Heart right ventricle (tissue), 16 donors: ENCODE measurements around the gene NRTN. TPM values are rescaled to one million over a fixed set of nuclear protein-coding genes. Genes with fewer than 3 reads are reported as not detected.

Source experiments
- ATAC-seq, 8 donors: fragments of 200-7000 bp; cut with Tn5 transposase; one replicate each; pipeline ENCODE4 v1.9.1; 2020; ENCODE audit warnings: mild to moderate bottlenecking in 8 of 8, moderate library complexity in 8 of 8, moderate number of reproducible peaks in 1 of 8
- DNase-seq, 2 donors: peaks; one replicate each; pipeline ENCODE4 v3.0.0-alpha.2; 2020
- H3K27ac ChIP-seq, 10 donors: fragments of 200-600 bp; sonication (generic) in 2 of 10; one replicate each; pipeline versions ENCODE4 v1.5.0 to v1.8.0; 2020 to 2022; ENCODE audit warnings: mild to moderate bottlenecking in 3 of 10
- H3K27me3 ChIP-seq, 7 donors: fragments of 200-600 bp; one replicate each; pipeline ENCODE4 v1.8.0; 2021 to 2022; ENCODE audit warnings: mild to moderate bottlenecking in 2 of 7
- H3K36me3 ChIP-seq, 9 donors: fragments of 200-600 bp; sonication (generic) in 1 of 9; one replicate each; pipeline versions ENCODE4 v1.5.0 to v1.8.0; 2020 to 2022; ENCODE audit warnings: mild to moderate bottlenecking in 2 of 9
- H3K4me1 ChIP-seq, 9 donors: fragments of 200-600 bp; sonication (generic) in 1 of 9; one replicate each; pipeline versions ENCODE4 v1.5.0 to v1.8.0; 2020 to 2022; ENCODE audit warnings: mild to moderate bottlenecking in 4 of 9
- H3K4me3 ChIP-seq, 10 donors: fragments of 200-600 bp; sonication (generic) in 2 of 10; one replicate each; pipeline versions ENCODE4 v1.5.0 to v1.8.0; 2020 to 2022; ENCODE audit warnings: mild to moderate bottlenecking in 7 of 10, moderate library complexity in 2 of 10
- H3K9me3 ChIP-seq, 11 donors: fragments of 200-600 bp in 10 of 11; sonication (generic) in 2 of 11; one replicate each; pipeline versions ENCODE4 v1.5.0 to v1.8.0; 2013 to 2022; ENCODE audit warnings: mild to moderate bottlenecking in 2 of 11, control low read depth in 1 of 11, moderate library complexity in 1 of 11
- CTCF ChIP-seq, 9 donors: fragments of 200-600 bp; sonication (generic) in 2 of 9; IDR thresholded peaks; one replicate each; pipeline versions ENCODE4 v1.5.0 to v1.8.0; 2021 to 2022; ENCODE audit warnings: antibody characterized with exemption in 9 of 9, mild to moderate bottlenecking in 5 of 9, moderate library complexity in 1 of 9
- WGBS, 2 donors: extraction: QIAGEN DNeasy Blood & Tissue Kit; methylation state at CpG; one replicate each; pipeline ENCODE4 v1.1.7; 2013; ENCODE audit warnings: inconsistent platforms in 1 of 2; 5-methylcytosine and 5-hydroxymethylcytosine counted together
- intact Hi-C, 10 donors: fragments of 100-400 bp; cut with DNase I; formaldehyde crosslinking; loops; one replicate each; pipeline versions ENCODE4 v1.11.1 to v1.14.2; 2022
- polyA plus RNA-seq, 2 donors: library from polyadenylated mRNA; stranded (reverse); fragments of 200-250 nt; gene quantifications; one replicate each; pipeline ENCODE4 v1.2.3, GENCODE V29; 2013
- total RNA-seq, 10 donors: library from RNA; stranded (reverse); fragmentation: NEBNext Ultra II Directional in 3 of 10; extraction: Animal tissue kit (Norgen Biotek cat#: 25700) in 3 of 10; gene quantifications; one replicate each; pipeline versions ENCODE4 v1.2.1 to v1.2.4, GENCODE V29; 2021 to 2023
- donor health status: Arrhythmogenic right ventricular cardiomyopathy.
- donor health status: ischemic (EF 13 %, LVEDD 7.1; RV severe dilation, severe dysfunction).
- donor health status: healthy with polysubstance abuse.
- donor health status: DM: no; HTN: yes; CAD: no.
- donor health status: DM: no; HTN: no; CAD: no.
- donor health status: ischemic (EF 25% LVEDD 6.9; RV normal size, moderate dysfunction).
- donor health status: ischemic (EF 25% LVEDD 5.7; RV mildly dilated, moderate dysfunction).
- donor health status: healthy.
- donor health status: DM: yes; HTN: yes; CAD: no.
- donor health status: Ischemic cardiomyopathy.
- donor health status: ischemic (EF 35%, LVEDD 5.7; RV mildly dilated, moderate dysfunction).
- donor health status: nonischemic (EF 11% LVEDD 7.7; RV severe dilation, severe dysfunction).
- donor health status: DM: yes; HTN: yes; CAD: no.
- donor health status: PGD.
- donor health status: ischemic (EF 29% LVEDD 5.4; RV normal size, mild dysfunction).
- donor health status: nonischemic (EF 23%, LVEDD 6.1; RV moderate dilation, normal function).

Gene NRTN
- total and polyA plus RNA-seq, 12 donors: 4.5 to 40.4 (median 16.2) TPM

DNA sequence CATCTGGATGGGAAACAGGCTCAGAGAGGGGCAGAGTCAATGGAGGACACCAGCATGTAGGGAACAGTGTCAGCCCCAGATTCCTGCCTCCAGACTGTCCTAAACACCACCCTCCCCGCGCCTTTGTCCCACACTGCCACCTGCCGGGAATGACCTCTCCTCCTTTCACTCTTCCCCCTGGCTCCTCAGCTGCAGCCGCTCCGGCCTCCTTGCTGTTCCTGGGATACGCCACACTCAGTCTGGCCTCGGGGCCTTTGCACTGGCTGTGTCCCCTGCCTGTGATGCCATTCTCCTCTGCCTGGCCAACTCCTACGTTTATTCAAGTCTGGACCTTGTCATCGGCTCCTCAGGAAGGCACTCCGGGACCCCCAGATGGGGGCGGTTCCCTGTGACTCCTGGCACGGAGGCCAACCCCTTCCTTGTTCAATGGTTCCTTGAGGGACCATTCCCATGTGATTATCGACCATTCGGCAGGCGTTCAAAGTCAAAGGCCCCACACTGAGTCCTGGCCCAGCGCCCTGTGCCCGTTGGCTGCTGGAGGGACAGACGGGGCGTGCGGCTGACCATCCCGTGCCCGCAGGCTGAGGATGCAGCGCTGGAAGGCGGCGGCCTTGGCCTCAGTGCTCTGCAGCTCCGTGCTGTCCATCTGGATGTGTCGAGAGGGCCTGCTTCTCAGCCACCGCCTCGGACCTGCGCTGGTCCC is 18.9 kb downstream of the NRTN start:
- WGBS, 2 donors: 85% methylated on average over 30 of the region's 30 CpGs

DNA sequence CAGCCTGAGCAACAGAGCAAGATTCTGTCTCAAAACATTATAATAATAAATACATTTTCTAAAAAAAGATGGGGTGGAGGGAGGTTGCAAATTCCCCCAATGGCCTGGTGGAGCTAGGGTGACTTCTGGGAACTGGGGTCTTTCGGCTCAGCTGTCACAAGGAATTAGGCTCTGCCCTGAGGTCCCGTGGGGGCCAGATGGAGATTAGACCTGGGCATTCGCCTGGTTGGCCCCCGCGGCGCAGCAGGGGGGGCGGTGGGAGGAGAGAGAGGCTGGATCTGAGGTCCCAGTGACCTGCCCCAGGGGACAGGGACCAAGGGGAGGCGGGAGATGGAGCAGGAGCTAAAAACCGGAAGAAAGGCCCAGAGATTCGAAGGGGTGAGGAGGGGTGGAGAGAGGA is 19.9 kb downstream of the NRTN start:
- Histone ChIP-seq H3K9me3 (no peaks in the 10 kb centered on the region), H3K36me3 (no peaks in the 10 kb centered on the region), H3K4me1 (peaks cover 0 to 24% (median 3%) of the 10 kb centered on the region in 9 donors), H3K27ac (no peak overlapping the region), H3K27me3 (peaks cover 0 to 29% (median 20%) of the 10 kb centered on the region in 7 donors), H3K4me3 (no peak overlapping the region)
- intact Hi-C loops: loop anchor here in 3 of 10 donors (5.0 kb wide), 2 partner anchors 58 to 68 kb away; no protein-coding TSS in a partner anchor
- DNase-seq: no peak
- no peak for ATAC-seq
- no peak for TF ChIP-seq CTCF (IDR thresholded peaks at IDR 0.05)
- 72 to 75% methylated on average over 10 of the region's 10 CpGs for WGBS, 2 donors

More for the DNA sequence above, 18.9 kb downstream of the NRTN start:
- intact Hi-C loops: no loop called here
- Histone ChIP-seq H3K9me3 (no peaks in the 10 kb centered on the region), H3K4me3 (no peak overlapping the region), H3K36me3 (no peaks in the 10 kb centered on the region), H3K27me3 (peaks cover 0 to 19% (median 9%) of the 10 kb centered on the region in 7 donors), H3K4me1 (peaks cover 0 to 15% (median 3%) of the 10 kb centered on the region in 9 donors), H3K27ac (no peak overlapping the region)
- no peak for ATAC-seq
- DNase-seq: no peak
- TF ChIP-seq CTCF (IDR thresholded peaks at IDR 0.05): no peak

GRCh38 chr19:5825178-5825577 is 20.3 kb downstream of the NRTN start:
- Histone ChIP-seq H3K9me3 (no peaks in the 10 kb centered on the region), H3K27me3 (peaks cover 0 to 34% (median 24%) of the 10 kb centered on the region in 7 donors), H3K36me3 (no peaks in the 10 kb centered on the region), H3K4me1 (peaks cover 0 to 25% (median 3%) of the 10 kb centered on the region in 9 donors), H3K4me3 (no peak overlapping the region), H3K27ac (no peak overlapping the region)
- intact Hi-C loops: loop anchor here in 3 of 10 donors (5.0 kb wide), 2 partner anchors 57 to 67 kb away; no protein-coding TSS in a partner anchor
- no peak for TF ChIP-seq CTCF (IDR thresholded peaks at IDR 0.05)
- WGBS, 2 donors: 91% methylated on average over 21 of the region's 21 CpGs
- DNase-seq: no peak
- ATAC-seq: no peak

DNA sequence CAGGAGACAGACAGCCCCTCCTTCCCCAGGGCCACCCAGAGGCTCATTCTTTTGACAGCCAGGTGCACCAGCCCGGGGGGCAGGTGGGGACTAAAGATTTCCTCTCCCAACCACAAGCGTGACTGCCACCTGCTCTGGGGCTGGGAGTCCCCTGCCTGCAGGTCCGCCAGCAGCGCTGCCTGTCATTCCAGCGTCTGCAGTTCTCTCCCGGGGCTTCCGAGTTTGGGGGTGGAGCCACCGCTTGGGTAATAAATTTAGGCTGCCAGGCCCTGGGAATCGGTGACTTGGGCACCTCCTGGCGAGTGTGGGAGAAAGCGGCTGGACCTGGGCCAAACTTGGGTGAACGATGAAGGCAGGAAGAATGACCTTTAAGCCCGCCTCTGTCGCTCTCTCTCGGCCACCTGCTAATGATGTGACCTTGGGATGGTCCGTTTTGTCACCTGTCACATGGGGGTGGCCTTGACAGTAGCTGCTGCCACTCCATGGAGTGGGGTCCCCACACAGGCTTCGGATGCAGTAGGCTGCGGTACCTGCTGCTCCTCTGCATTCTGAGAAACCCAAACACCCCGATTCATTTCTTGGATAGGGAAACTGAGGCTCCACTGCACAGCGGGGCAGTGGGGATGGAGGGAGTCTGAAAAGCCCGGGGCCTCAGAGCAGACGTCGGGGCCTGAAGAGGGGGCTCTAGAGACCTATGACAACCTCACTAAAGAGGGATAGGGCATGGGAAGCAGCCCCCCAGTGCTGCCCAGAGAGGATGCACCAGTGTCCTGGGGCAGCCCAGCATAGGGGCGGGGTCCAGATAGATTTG is 21.9 kb downstream of the NRTN start:
- H3K9me3 ChIP-seq: no peaks in the 10 kb centered on the region
- peak overlapping the region in 2 of 10 donors; percentile 38 to 63 for H3K4me3 ChIP-seq
- 17 to 19% methylated on average over 24 of the region's 24 CpGs for WGBS, 2 donors
- ATAC-seq (peak in 7 of 8 donors; percentile 8 to 41 (median 28)), DNase-seq (peak; percentile 70 to 71)
- H3K36me3 ChIP-seq: no peaks in the 10 kb centered on the region
- peak overlapping the region in 8 of 10 donors; percentile 26 to 80 (median 68) for H3K27ac ChIP-seq
- TF ChIP-seq CTCF (IDR thresholded peaks at IDR 0.05): peak in 3 of 9 donors; percentile 41 to 45 (median 43)
- intact Hi-C loops: loop anchor here in 3 of 10 donors (5.0 kb wide), 2 partner anchors 56 to 66 kb away; no protein-coding TSS in a partner anchor
- peaks cover 0 to 25% (median 3%) of the 10 kb centered on the region in 9 donors for H3K4me1 ChIP-seq
- H3K27me3 ChIP-seq: peaks cover 0 to 39% (median 27%) of the 10 kb centered on the region in 7 donors
